ENCODE measurements around the gene CIAO3. TPM values are rescaled to one million over a fixed set of nuclear protein-coding genes. Genes with fewer than 3 reads are reported as not detected.

The CIAO3 gene
- total RNA-seq, 1 experiment from 2014 or later, result 21.9 TPM

DNA sequence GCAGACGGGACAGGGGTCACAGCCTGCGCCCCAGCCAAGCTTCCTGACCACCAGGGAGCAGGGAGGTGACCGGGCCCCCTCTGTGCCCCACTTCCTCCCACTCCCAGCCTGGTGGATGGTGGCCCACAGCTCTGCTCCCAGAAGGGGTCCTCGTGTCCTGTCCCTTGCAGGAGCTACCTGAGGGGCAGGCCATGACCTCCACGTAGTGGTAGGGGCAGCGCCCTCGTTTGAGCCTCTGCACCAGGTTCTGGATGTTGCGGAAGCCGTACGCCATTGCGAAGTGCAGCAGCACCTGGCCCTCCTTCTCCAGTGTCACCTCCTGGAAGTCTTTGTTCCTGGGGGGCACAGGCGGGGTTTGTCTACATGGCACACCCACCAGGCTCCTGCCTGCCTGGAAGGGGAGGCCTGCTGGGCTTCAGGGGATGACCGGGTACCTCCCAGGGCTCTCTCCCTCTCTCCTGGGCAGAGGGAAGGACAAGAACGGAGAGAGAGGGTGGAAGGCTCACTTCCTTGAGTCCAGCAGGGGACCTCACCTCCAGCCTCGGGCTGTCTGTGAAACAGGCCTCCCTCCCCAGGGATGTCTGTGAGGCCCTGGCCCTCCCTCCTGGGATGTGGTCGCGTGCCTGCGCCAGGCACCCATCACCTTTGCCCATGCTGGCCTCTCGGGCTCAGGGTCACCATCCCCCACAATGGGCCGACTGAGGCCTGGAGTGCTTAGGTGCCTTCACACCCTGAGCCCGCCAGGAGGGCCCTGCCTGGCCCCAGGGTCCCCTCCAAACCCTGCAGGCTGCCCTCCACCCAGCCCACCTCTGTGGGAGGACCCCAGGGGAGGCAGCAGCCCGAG is 9.9 kb downstream of the CIAO3 start:
- Histone ChIP-seq H4K8ac (replicated peaks; ENCODE audit: insufficient read length, low read depth, low read length) (no peak overlapping the region), H3K4ac (ENCODE audit: low read depth, low read length) (no peak overlapping the region), H2AK5ac (ENCODE audit: insufficient read length, low read length) (no peak overlapping the region), H2BK20ac (ENCODE audit: low read depth, low read length, poor library complexity, severe bottlenecking) (no peak overlapping the region), H3K27me3 (ENCODE audit: insufficient read depth, low read length) (no peaks in the 10 kb centered on the region), H2BK12ac (ENCODE audit: insufficient read length, low read depth, low read length) (no peak overlapping the region), H3K9ac (ENCODE audit: extremely low read depth, insufficient read length, low read length) (no peak overlapping the region), H3K9me3 (ENCODE audit: control insufficient read depth, low read depth, low read length) (no peaks in the 10 kb centered on the region), H3K4me1 (ENCODE audit: insufficient read depth, low read length) (no peaks in the 10 kb centered on the region), H3K27ac (ENCODE audit: insufficient read length, low read depth, low read length) (no peak overlapping the region), H3T11ph (ENCODE audit: low read length) (no peak overlapping the region), H3K79me2 (ENCODE audit: insufficient read depth, low read length) (no peaks in the 10 kb centered on the region), H3K18ac (ENCODE audit: insufficient read length, low read depth, low read length) (no peak overlapping the region), H3K14ac (ENCODE audit: insufficient read depth, low read length) (no peak overlapping the region), H3K23me2 (ENCODE audit: insufficient read length, low read depth, low read length, poor library complexity, severe bottlenecking) (peaks cover 11% of the 10 kb centered on the region), H2BK5ac (ENCODE audit: insufficient read length, low read length) (no peak overlapping the region), H3K4me2 (ENCODE audit: insufficient read depth, insufficient read length, low read length) (no peak overlapping the region), H4K20me1 (ENCODE audit: control insufficient read depth, insufficient read depth, insufficient read length) (no peaks in the 10 kb centered on the region), H2AFZ (ENCODE audit: low read length) (no peak overlapping the region), H3K56ac (ENCODE audit: insufficient read length, low read depth, low read length) (no peak overlapping the region), H3K23ac (ENCODE audit: insufficient read length, low read depth, low read length) (no peak overlapping the region), H4K5ac (ENCODE audit: insufficient read length, low read depth, low read length) (no peak overlapping the region), H2BK15ac (ENCODE audit: low read depth, low read length) (no peak overlapping the region), H4K91ac (ENCODE audit: insufficient read length, low read depth, low read length) (no peak overlapping the region), H2BK120ac (ENCODE audit: low read depth, low read length, poor library complexity, severe bottlenecking) (no peak overlapping the region), H3K79me1 (ENCODE audit: insufficient read depth, low read depth, low read length, poor library complexity, severe bottlenecking) (no peaks in the 10 kb centered on the region)
- Mint-ChIP-seq H3K4me1 (no peaks in the 10 kb centered on the region), H3K27ac (no peak overlapping the region), H3K4me3 (no peak overlapping the region), H3K9me3 (no peaks in the 10 kb centered on the region), H3K27me3 (ENCODE audit: low read depth) (peaks cover 3% of the 10 kb centered on the region), H3K36me3 (ENCODE audit: insufficient read depth in 1 of 3, low read depth in 3 of 3) (peaks cover 3 to 19% (median 13%) of the 10 kb centered on the region in 3 experiments; a peak in 5 of 7 replicates)
- WGBS (ENCODE audit: extremely low coverage, insufficient read length, low lambda C conversion rate), result no CpG with 5 or more reads among the region's 22 CpGs
- TF ChIP-seq, protein P1, sequence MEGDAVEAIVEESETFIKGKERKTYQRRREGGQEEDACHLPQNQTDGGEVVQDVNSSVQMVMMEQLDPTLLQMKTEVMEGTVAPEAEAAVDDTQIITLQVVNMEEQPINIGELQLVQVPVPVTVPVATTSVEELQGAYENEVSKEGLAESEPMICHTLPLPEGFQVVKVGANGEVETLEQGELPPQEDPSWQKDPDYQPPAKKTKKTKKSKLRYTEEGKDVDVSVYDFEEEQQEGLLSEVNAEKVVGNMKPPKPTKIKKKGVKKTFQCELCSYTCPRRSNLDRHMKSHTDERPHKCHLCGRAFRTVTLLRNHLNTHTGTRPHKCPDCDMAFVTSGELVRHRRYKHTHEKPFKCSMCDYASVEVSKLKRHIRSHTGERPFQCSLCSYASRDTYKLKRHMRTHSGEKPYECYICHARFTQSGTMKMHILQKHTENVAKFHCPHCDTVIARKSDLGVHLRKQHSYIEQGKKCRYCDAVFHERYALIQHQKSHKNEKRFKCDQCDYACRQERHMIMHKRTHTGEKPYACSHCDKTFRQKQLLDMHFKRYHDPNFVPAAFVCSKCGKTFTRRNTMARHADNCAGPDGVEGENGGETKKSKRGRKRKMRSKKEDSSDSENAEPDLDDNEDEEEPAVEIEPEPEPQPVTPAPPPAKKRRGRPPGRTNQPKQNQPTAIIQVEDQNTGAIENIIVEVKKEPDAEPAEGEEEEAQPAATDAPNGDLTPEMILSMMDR (conservative IDR thresholded peaks at IDR 0.05), result no peak
- DNase-seq, result no peak

Data from H9 (cell line).